ENCODE results near the gene WDR77.
A peak's percentile ranks its signal among the peaks of the same experiment; 100 is the strongest.

The WDR77 gene

GRCh38 chr1:111468717-111469100, 19.7 kb upstream of the WDR77 start:
- no peak for DNase-seq

GRCh38 chr1:111467865-111468716, 19.0 kb upstream of the WDR77 start:
- DNase-seq: no peak

- DNase-seq: no peak
Observed at GRCh38 chr1:111466480-111466879, 17.4 kb upstream of the WDR77 start.

- DNase-seq: no peak
Observed at GRCh38 chr1:111465754-111466153, 16.7 kb upstream of the WDR77 start.

GRCh38 chr1:111463029-111463683, 14.1 kb upstream of the WDR77 start:
- DNase-seq: no peak

- no peak for DNase-seq
Observed at GRCh38 chr1:111462370-111463028, 13.4 kb upstream of the WDR77 start.

GRCh38 chr1:111461765-111462164, 12.7 kb upstream of the WDR77 start:
- DNase-seq: no peak

GRCh38 chr1:111455642-111456031, 6.6 kb upstream of the WDR77 start:
- no peak for DNase-seq

- DNase-seq: no peak
Observed at GRCh38 chr1:111454859-111455641, 6.0 kb upstream of the WDR77 start.

GRCh38 chr1:111453706-111454105, 4.7 kb upstream of the WDR77 start:
- DNase-seq: no peak

GRCh38 chr1:111452581-111452980, 3.5 kb upstream of the WDR77 start:
- no peak for DNase-seq

- DNase-seq: no peak
Observed at GRCh38 chr1:111450185-111450584, 1.1 kb upstream of the WDR77 start.

- no peak for DNase-seq
Observed at GRCh38 chr1:111449703-111450017, 604 bp upstream of the WDR77 start.

- peak; percentile 41 for DNase-seq
Observed at GRCh38 chr1:111448482-111448917, 556 bp downstream of the WDR77 start.

- DNase-seq: no peak
Observed at GRCh38 chr1:111446967-111447892, 1.8 kb downstream of the WDR77 start.

GRCh38 chr1:111446546-111446945, 2.5 kb downstream of the WDR77 start:
- no peak for DNase-seq

- no peak for DNase-seq
Observed at GRCh38 chr1:111444031-111444430, 5.0 kb downstream of the WDR77 start.

- no peak for DNase-seq
Observed at GRCh38 chr1:111442457-111442856, 6.6 kb downstream of the WDR77 start.

- peak; percentile 6 for DNase-seq
Observed at GRCh38 chr1:111441573-111442192, 7.4 kb downstream of the WDR77 start.

- DNase-seq: no peak
Observed at GRCh38 chr1:111439461-111440351, 9.3 kb downstream of the WDR77 start.

- no peak for DNase-seq
Observed at GRCh38 chr1:111436726-111437125, 12.3 kb downstream of the WDR77 start.

Data from NCI-H146 (cell line).